Measurements from ENCODE around the gene MYO1E. TPM values are rescaled to one million over a fixed set of nuclear protein-coding genes. Genes with fewer than 3 reads are reported as not detected.
A peak's percentile ranks its signal among the peaks of the same experiment; 100 is the strongest.

MYO1E gene
- total RNA-seq, 6 experiments from 2014 or later: 108 to 142 (median 115) TPM

DNA sequence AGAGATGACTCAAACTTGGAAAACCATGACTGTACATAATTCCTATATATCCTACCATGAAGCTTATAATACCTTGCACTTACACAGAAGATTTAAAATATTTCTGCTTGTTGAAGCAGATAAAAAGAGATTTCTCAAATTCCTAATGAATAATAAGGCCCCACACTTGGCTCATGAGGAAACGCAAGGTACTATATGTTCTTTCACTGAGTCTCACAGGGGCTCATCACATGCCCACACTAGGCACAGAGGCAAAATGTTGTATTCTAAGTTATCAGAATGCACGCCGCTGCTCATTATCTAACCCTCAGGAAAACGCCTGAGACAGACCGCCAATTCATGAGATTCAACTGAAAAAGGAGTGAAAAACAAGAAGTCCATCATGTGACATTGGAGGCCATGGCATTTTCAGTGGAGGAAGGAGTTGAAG, 5.6 kb downstream of the MYO1E start:
- TF ChIP-seq CTCF (IDR thresholded peaks at IDR 0.05): no peak
- H3K9me3 Mint-ChIP-seq: no peaks in the 10 kb centered on the region
- H3K27me3 Mint-ChIP-seq (ENCODE audit: insufficient read depth): no peaks in the 10 kb centered on the region; the same call in 1 of the 2 replicates
- peaks cover 82% of the 10 kb centered on the region for H3K4me1 Mint-ChIP-seq (ENCODE audit: low read depth)
- peaks cover 17% of the 10 kb centered on the region for H3K36me3 Mint-ChIP-seq (ENCODE audit: low read depth)
- no peak for DNase-seq
- H3K4me3 Mint-ChIP-seq: peak overlapping the region; percentile 34
- H3K27ac Mint-ChIP-seq: peak overlapping the region; percentile 85

DNA sequence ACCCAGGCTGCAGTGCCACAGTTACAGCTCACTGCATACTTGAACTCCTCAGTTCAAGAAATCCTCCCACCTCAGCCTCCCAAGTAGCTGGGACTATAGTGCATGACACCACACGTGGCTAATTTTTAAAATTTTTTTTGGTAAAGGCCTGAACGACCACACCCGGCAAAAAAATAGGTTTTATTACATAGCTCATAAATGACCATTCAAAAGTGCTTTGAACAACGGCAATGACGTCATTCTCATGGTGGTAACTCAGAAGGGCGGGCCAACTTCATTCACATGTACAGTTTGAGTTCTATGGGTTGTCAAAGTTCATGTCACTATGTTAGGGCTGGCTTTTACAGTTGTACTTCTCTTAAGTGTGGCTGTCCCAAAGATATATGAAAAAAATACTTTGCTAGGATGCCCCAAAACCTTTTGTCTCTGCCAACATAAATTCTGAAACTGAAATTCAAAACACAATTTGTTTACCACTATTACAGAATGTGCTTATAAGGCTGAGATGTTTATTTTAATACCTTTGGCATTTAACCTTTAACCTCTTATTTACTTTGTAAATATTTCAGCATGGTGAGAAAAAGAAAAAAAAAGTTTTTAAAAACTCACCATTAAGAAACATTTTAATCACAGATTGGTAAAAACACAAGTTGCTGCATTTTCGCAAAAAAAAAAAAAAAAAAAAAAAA, 6.2 kb downstream of the MYO1E start:
- H3K27ac Mint-ChIP-seq: peak overlapping the region; percentile 75
- peaks cover 16% of the 10 kb centered on the region for H3K36me3 Mint-ChIP-seq (ENCODE audit: low read depth)
- H3K4me1 Mint-ChIP-seq (ENCODE audit: low read depth): peaks cover 83% of the 10 kb centered on the region
- no peak for TF ChIP-seq CTCF (IDR thresholded peaks at IDR 0.05)
- no peaks in the 10 kb centered on the region; the same call in 1 of the 2 replicates for H3K27me3 Mint-ChIP-seq (ENCODE audit: insufficient read depth)
- DNase-seq: no peak
- H3K4me3 Mint-ChIP-seq: peak overlapping the region; percentile 4
- no peaks in the 10 kb centered on the region for H3K9me3 Mint-ChIP-seq

DNA sequence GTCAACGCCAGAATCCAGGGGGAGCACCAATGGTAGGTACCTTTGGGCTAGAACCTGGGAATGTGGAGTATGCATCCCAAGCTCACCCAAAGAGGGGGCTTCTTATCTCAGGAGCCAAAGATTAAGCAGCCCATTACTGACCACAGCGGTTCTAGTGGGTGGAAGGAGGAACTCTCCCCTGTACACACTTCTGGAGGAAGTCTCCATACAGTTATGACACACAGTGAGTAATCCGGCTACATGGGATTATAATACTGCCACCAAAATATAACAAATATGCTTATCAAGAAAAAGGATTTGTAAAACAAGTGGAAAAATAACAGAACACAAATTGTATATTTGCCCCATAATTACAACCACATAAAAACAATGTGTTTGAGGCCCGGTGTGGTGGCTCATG, 8.4 kb downstream of the MYO1E start:
- Mint-ChIP-seq H3K4me3 (no peak overlapping the region), H3K27me3 (ENCODE audit: insufficient read depth) (no peaks in the 10 kb centered on the region), H3K36me3 (ENCODE audit: low read depth) (peaks cover 16% of the 10 kb centered on the region), H3K4me1 (ENCODE audit: low read depth) (peaks cover 78% of the 10 kb centered on the region), H3K9me3 (no peaks in the 10 kb centered on the region), H3K27ac (peak overlapping the region; percentile 40; the same call in 1 of the 2 replicates)
- DNase-seq: no peak
- no peak for TF ChIP-seq CTCF (IDR thresholded peaks at IDR 0.05)

DNA sequence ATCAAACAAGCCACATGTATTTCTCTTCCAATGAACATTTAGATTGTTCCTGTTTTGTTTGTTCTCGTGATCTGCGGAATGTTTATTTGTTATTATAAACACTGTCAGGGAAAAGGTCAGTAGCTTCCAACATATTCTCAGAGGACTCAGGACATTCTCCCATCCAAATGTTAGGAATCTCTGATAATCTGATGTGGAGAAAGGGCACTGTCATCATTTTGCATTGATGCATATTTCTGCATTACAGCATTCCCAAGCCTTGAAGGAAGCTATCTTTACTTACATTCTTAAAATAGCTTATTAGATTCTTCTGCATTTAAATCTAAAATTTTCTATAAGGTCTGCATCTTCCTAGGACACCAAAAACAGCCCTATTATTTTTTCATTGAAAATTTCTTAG, 10.3 kb downstream of the MYO1E start:
- no peak for TF ChIP-seq CTCF (IDR thresholded peaks at IDR 0.05)

GRCh38 chr15:59360896-59361295, 11.8 kb downstream of the MYO1E start:
- Mint-ChIP-seq H3K36me3 (ENCODE audit: low read depth) (peaks cover 16% of the 10 kb centered on the region), H3K27ac (no peak overlapping the region), H3K4me3 (no peak overlapping the region), H3K27me3 (ENCODE audit: insufficient read depth) (no peaks in the 10 kb centered on the region), H3K4me1 (ENCODE audit: low read depth) (peaks cover 58% of the 10 kb centered on the region), H3K9me3 (no peaks in the 10 kb centered on the region)
- DNase-seq: no peak
- no peak for TF ChIP-seq CTCF (IDR thresholded peaks at IDR 0.05)

More for the DNA sequence above, 10.3 kb downstream of the MYO1E start:
- H3K36me3 Mint-ChIP-seq (ENCODE audit: low read depth): peaks cover 16% of the 10 kb centered on the region
- no peaks in the 10 kb centered on the region for H3K9me3 Mint-ChIP-seq
- H3K4me3 Mint-ChIP-seq: no peak overlapping the region
- no peaks in the 10 kb centered on the region for H3K27me3 Mint-ChIP-seq (ENCODE audit: insufficient read depth)
- H3K4me1 Mint-ChIP-seq (ENCODE audit: low read depth): peaks cover 73% of the 10 kb centered on the region
- H3K27ac Mint-ChIP-seq: no peak overlapping the region; the same call in 1 of the 2 replicates
- no peak for DNase-seq
